MM.1S (cell line): ENCODE results near the gene LPCAT2.

ENCODE experiments used
- CTCF ChIP-seq: fragments of 300-600 bp; sonication (generic); IDR thresholded peaks from 2 replicates; pipeline ENCODE4 v1.5.1; 2016; ENCODE audit warnings: antibody characterized with exemption, low read length, mixed read lengths
- EZH2 ChIP-seq: fragments of 300-600 bp; sonication (generic); optimal IDR thresholded peaks from 2 replicates; pipeline ENCODE3; 2017; ENCODE audit warnings: low read depth, mild to moderate bottlenecking, antibody characterized with exemption, low read length, mixed read lengths

GRCh38 chr16:55630774-55631173 lies 121.9 kb downstream of the LPCAT2 start:
- TF ChIP-seq CTCF: no peak
- no peak for TF ChIP-seq EZH2
